ENCODE measurements around the gene MYRIP. TPM values are rescaled to one million over a fixed set of nuclear protein-coding genes. Genes with fewer than 3 reads are reported as not detected.
A peak's percentile ranks its signal among the peaks of the same experiment; 100 is the strongest.

MYRIP gene
- total and polyA plus RNA-seq, 2 experiments from 2014 or later: 0.36 to 0.60 TPM

GRCh38 chr3:40104441-40104840 is 295.0 kb downstream of the MYRIP start:
- Histone ChIP-seq H3K9me3 (ENCODE audit: low read depth) (no peaks in the 10 kb centered on the region), H3K4me3 (no peak overlapping the region), H3K4me1 (ENCODE audit: low read depth) (no peaks in the 10 kb centered on the region), H3K27me3 (no peaks in the 10 kb centered on the region), H3K36me3 (no peaks in the 10 kb centered on the region), H3K27ac (no peak overlapping the region)
- DNase-seq (ENCODE audit: low read depth in 1 of 2, low spot score in 1 of 2): no peak
- no peak for TF ChIP-seq CTCF (IDR thresholded peaks at IDR 0.05; ENCODE audit: low read depth, low read length)

- H3K27me3 ChIP-seq: no peaks in the 10 kb centered on the region
- no peak for DNase-seq (ENCODE audit: low read depth in 1 of 2, low spot score in 1 of 2)
- H3K9me3 ChIP-seq (ENCODE audit: low read depth): no peaks in the 10 kb centered on the region
- no peaks in the 10 kb centered on the region for H3K36me3 ChIP-seq
- H3K27ac ChIP-seq: no peak overlapping the region
- no peaks in the 10 kb centered on the region for H3K4me1 ChIP-seq (ENCODE audit: low read depth)
- no peak overlapping the region for H3K4me3 ChIP-seq
- no peak for TF ChIP-seq CTCF (IDR thresholded peaks at IDR 0.05; ENCODE audit: low read depth, low read length)
These were observed 299.2 kb downstream of the MYRIP start for GRCh38 chr3:40108643-40109042.

GRCh38 chr3:40109641-40110490 is 300.5 kb downstream of the MYRIP start:
- Histone ChIP-seq H3K27ac (no peak overlapping the region), H3K4me3 (no peak overlapping the region), H3K27me3 (no peaks in the 10 kb centered on the region), H3K9me3 (ENCODE audit: low read depth) (no peaks in the 10 kb centered on the region), H3K4me1 (ENCODE audit: low read depth) (no peaks in the 10 kb centered on the region), H3K36me3 (no peaks in the 10 kb centered on the region)
- DNase-seq (ENCODE audit: low read depth in 1 of 2, low spot score in 1 of 2): peak; percentile 12 to 14
- peak; percentile 32 for TF ChIP-seq CTCF (IDR thresholded peaks at IDR 0.05; ENCODE audit: low read depth, low read length)

- Histone ChIP-seq H3K4me1 (ENCODE audit: low read depth) (no peaks in the 10 kb centered on the region), H3K36me3 (no peaks in the 10 kb centered on the region), H3K27ac (no peak overlapping the region), H3K4me3 (no peak overlapping the region), H3K9me3 (ENCODE audit: low read depth) (no peaks in the 10 kb centered on the region), H3K27me3 (no peaks in the 10 kb centered on the region)
- peak in 1 of 2 donors; percentile 47 for DNase-seq (ENCODE audit: low read depth in 1 of 2, low spot score in 1 of 2)
- no peak for TF ChIP-seq CTCF (IDR thresholded peaks at IDR 0.05; ENCODE audit: low read depth, low read length)
These were observed 307.2 kb downstream of the MYRIP start for GRCh38 chr3:40116478-40117177.

GRCh38 chr3:40118091-40118490 is 308.7 kb downstream of the MYRIP start:
- Histone ChIP-seq H3K27ac (no peak overlapping the region), H3K4me1 (ENCODE audit: low read depth) (no peaks in the 10 kb centered on the region), H3K27me3 (no peaks in the 10 kb centered on the region), H3K4me3 (no peak overlapping the region), H3K36me3 (no peaks in the 10 kb centered on the region), H3K9me3 (ENCODE audit: low read depth) (no peaks in the 10 kb centered on the region)
- no peak for TF ChIP-seq CTCF (IDR thresholded peaks at IDR 0.05; ENCODE audit: low read depth, low read length)
- peak in 1 of 2 donors; percentile 14 for DNase-seq (ENCODE audit: low read depth in 1 of 2, low spot score in 1 of 2)
